Kidney (tissue), 14 donors: ENCODE results near the gene XAF1. TPM values are rescaled to one million over a fixed set of nuclear protein-coding genes. Genes with fewer than 3 reads are reported as not detected.

Experiments used
- DNase-seq, 5 donors: peaks; one replicate each; pipeline ENCODE4 v3.0.0-alpha.2; 2013 to 2020
- FAIRE-seq: peaks from 2 replicates; lab custom pipeline; 2012; peaks lifted over from hg19 to GRCh38; lab: Jason Lieb, UNC
- H3K27ac ChIP-seq, 2 donors: one replicate each; pipeline ENCODE4 v1.7.0; 2013; ENCODE audit warnings: low read depth in 2 of 2, low read length in 2 of 2, inconsistent platforms in 1 of 2
- H3K27me3 ChIP-seq: one replicate; pipeline ENCODE4 v1.7.1; 2013; ENCODE audit warnings: low read length, inconsistent platforms; ENCODE audit not compliant: control insufficient read depth, insufficient read depth
- H3K36me3 ChIP-seq, 3 donors: one replicate each; pipeline versions ENCODE4 v1.7.0 to v1.7.1; 2013; ENCODE audit warnings: low read length in 3 of 3, control low read depth in 1 of 3, inconsistent platforms in 1 of 3; ENCODE audit not compliant: insufficient read depth in 3 of 3, control insufficient read depth in 2 of 3
- H3K4me1 ChIP-seq, 3 donors: one replicate each; pipeline versions ENCODE4 v1.7.0 to v1.7.1; 2013; ENCODE audit warnings: low read length in 3 of 3, inconsistent platforms in 1 of 3, low read depth in 1 of 3; ENCODE audit not compliant: control insufficient read depth in 2 of 3, insufficient read depth in 2 of 3
- H3K4me3 ChIP-seq, 3 donors: one replicate each; pipeline versions ENCODE4 v1.7.0 to v1.8.1; 2013; ENCODE audit warnings: low read length in 3 of 3, control low read depth in 1 of 3, inconsistent platforms in 1 of 3
- H3K9ac ChIP-seq, 3 donors: one replicate each; pipeline versions ENCODE4 v1.7.0 to v1.7.1; 2013; ENCODE audit warnings: low read length in 3 of 3, control low read depth in 1 of 3, inconsistent platforms in 1 of 3
- H3K9me3 ChIP-seq, 3 donors: one replicate each; pipeline versions ENCODE4 v1.7.0 to v1.7.1; 2013; ENCODE audit warnings: low read length in 3 of 3, control low read depth in 1 of 3, inconsistent platforms in 1 of 3; ENCODE audit not compliant: control insufficient read depth in 2 of 3, insufficient read depth in 1 of 3
- intact Hi-C: fragments of 100-400 bp; cut with DNase I; formaldehyde crosslinking; loops from one replicate; pipeline ENCODE4 v1.11.1; 2022
- polyA plus RNA-seq: library from polyadenylated mRNA; stranded (reverse); fragments of 350-450 nt; fragmentation: Illumina TruSeq; extraction: RNeasy Lipid Tissue Mini Kit (QIAGEN cat#74804); gene quantifications from one replicate; pipeline ENCODE4 v1.2.3, GENCODE V29; 2014; ENCODE audit warnings: low read depth, low replicate concordance; ENCODE audit not compliant: insufficient read depth
- total RNA-seq: library from RNA; stranded (reverse); fragmentation: NEBNext Ultra II Directional; extraction: Animal tissue kit (Norgen Biotek cat#: 25700); gene quantifications from one replicate; pipeline ENCODE4 v1.2.1, GENCODE V29; 2021
- TF ChIP-seq, protein P1 (sequence below): IDR thresholded peaks from 3 replicates; pipeline ENCODE4 v1.5.1; 2012; ENCODE audit warnings: mild to moderate bottlenecking, moderate library complexity, borderline replicate concordance; ENCODE audit not compliant: insufficient read depth; ENCODE audit errors: extremely low read depth
- donor health status: control.
- donor health status: control.
- donor health status: control.
- donor health status: control.
- donor health status: control.
- donor health status: DM: yes; HTN: yes; CAD: no.
- donor health status: Normal renal cell carcinoma (clear cell type).

XAF1 gene
- total and polyA plus RNA-seq, 2 donors from 2014 or later = 7.9 to 35.3 TPM

DNA sequence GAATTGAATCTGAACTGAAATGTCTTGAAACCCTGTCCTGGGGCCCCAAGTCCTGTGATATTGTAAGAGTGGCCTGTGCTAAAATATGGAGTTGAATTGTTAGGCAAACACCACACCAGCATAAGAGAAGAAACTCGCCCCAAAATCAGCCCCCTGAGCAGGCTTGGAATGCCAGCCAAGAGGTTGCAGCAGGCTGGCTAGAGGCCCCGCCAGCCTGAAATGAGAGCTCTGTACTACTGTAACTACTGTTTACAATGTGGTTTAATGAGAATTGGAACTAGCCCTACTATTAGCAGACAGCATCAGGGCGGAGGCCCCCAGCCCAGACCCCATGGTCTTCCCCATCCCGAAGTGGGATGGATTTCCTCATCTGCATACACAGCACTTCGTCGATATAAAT, 43.9 kb downstream of the XAF1 start:
- H3K27ac ChIP-seq = no peak overlapping the region
- intact Hi-C loops = no loop called here
- no peaks in the 10 kb centered on the region for H3K9me3 ChIP-seq
- TF ChIP-seq, protein P1, sequence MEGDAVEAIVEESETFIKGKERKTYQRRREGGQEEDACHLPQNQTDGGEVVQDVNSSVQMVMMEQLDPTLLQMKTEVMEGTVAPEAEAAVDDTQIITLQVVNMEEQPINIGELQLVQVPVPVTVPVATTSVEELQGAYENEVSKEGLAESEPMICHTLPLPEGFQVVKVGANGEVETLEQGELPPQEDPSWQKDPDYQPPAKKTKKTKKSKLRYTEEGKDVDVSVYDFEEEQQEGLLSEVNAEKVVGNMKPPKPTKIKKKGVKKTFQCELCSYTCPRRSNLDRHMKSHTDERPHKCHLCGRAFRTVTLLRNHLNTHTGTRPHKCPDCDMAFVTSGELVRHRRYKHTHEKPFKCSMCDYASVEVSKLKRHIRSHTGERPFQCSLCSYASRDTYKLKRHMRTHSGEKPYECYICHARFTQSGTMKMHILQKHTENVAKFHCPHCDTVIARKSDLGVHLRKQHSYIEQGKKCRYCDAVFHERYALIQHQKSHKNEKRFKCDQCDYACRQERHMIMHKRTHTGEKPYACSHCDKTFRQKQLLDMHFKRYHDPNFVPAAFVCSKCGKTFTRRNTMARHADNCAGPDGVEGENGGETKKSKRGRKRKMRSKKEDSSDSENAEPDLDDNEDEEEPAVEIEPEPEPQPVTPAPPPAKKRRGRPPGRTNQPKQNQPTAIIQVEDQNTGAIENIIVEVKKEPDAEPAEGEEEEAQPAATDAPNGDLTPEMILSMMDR = no peak
- no peaks in the 10 kb centered on the region for H3K27me3 ChIP-seq
- no peaks in the 10 kb centered on the region for H3K4me1 ChIP-seq
- DNase-seq (no peak), FAIRE-seq (no peak)
- H3K36me3 ChIP-seq = no peaks in the 10 kb centered on the region
- no peak overlapping the region for H3K4me3 ChIP-seq
- H3K9ac ChIP-seq = no peak overlapping the region

DNA sequence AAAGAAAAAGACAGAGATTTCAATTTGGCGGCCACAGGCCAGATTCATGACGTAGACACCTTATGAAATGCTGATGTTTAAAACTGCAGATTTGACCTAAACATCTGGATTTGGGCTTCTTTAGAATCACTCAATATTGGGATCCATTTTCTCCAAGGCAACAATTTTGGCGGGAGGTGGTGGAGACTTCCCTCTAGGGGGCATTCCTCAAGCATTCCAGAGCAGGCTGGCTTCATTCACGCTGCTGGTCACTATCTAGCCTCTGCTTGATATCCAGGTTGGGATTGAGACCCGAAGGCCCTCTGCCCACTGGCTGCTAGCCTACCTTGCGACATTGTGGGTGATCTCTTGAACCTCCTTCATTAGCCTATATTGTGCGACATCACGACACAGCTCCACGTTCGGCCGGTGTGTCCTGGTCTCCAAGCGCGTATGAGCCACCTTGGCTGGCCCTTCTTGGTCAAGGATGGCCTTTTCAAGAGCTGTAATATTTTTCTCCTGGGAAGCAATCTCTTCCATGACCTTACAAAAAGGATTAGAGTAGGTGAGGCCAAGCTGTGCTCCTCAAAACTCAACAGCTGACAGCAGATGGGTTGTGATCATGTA, 44.7 kb downstream of the XAF1 start:
- H3K4me1 ChIP-seq = no peaks in the 10 kb centered on the region
- no peak overlapping the region for H3K4me3 ChIP-seq
- DNase-seq (no peak), FAIRE-seq (no peak)
- H3K9me3 ChIP-seq = no peaks in the 10 kb centered on the region
- H3K9ac ChIP-seq = no peak overlapping the region
- TF ChIP-seq, protein P1 = no peak
- intact Hi-C loops = no loop called here
- no peak overlapping the region for H3K27ac ChIP-seq
- H3K27me3 ChIP-seq = no peaks in the 10 kb centered on the region
- no peaks in the 10 kb centered on the region for H3K36me3 ChIP-seq

DNA sequence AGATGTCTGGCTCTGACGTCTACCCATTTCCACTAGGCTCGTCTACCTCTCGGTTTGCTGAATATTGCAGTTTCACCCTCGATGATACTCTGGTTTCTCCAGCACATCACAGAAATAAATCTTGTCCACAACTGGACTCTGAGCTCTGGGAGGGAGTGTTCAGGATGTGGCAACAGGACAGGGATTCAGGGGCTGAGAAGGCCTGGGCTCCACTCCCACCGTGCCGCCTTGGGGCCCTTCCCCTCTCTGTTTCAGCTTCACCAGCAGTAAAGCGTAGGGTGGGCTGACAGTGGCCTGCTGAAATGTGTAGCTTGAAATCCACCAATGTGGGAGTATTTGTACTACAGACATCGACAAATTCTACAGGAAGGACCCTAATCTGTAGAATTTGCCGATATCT, 55.7 kb downstream of the XAF1 start:
- no peaks in the 10 kb centered on the region for H3K4me1 ChIP-seq
- TF ChIP-seq, protein P1 = no peak
- no peaks in the 10 kb centered on the region for H3K36me3 ChIP-seq
- H3K9ac ChIP-seq = no peak overlapping the region
- FAIRE-seq (no peak), DNase-seq (no peak)
- intact Hi-C loops = no loop called here
- H3K27me3 ChIP-seq = no peaks in the 10 kb centered on the region
- H3K4me3 ChIP-seq = no peak overlapping the region
- H3K27ac ChIP-seq = no peak overlapping the region
- no peaks in the 10 kb centered on the region for H3K9me3 ChIP-seq

DNA sequence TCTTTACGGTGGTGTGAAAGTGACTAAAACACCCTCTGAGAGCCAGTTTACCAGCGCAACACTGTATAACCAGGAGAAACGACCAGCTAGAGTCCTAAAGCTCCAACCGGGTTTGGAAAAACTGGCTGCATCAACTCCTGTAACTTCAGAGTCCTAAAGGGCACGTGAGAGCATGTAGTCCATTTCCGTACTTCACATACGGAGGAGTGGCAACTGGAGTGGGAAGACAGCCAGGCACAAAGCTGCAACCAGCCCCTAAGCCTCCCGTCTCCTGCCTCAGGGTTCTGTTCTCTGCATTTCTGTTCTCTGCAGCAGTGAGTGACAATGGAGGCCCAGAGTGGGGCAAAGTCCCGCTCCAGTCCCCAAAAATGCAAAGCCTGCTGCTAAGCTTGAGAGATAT, 56.4 kb downstream of the XAF1 start:
- TF ChIP-seq, protein P1 = no peak
- Histone ChIP-seq H3K27ac (no peak overlapping the region), H3K4me3 (no peak overlapping the region), H3K36me3 (no peaks in the 10 kb centered on the region), H3K4me1 (no peaks in the 10 kb centered on the region), H3K27me3 (no peaks in the 10 kb centered on the region), H3K9me3 (no peaks in the 10 kb centered on the region), H3K9ac (no peak overlapping the region)
- DNase-seq = no peak
- FAIRE-seq = no peak
- intact Hi-C loops = no loop called here
